ENCODE data around the gene DLGAP5.

DLGAP5 gene

GRCh38 chr14:55131370-55132137, 59.8 kb downstream of the DLGAP5 start:
- peak in 1 of 2 donors; percentile 49 for DNase-seq (ENCODE audit: low read depth in 2 of 2)
- TF ChIP-seq, protein P1, sequence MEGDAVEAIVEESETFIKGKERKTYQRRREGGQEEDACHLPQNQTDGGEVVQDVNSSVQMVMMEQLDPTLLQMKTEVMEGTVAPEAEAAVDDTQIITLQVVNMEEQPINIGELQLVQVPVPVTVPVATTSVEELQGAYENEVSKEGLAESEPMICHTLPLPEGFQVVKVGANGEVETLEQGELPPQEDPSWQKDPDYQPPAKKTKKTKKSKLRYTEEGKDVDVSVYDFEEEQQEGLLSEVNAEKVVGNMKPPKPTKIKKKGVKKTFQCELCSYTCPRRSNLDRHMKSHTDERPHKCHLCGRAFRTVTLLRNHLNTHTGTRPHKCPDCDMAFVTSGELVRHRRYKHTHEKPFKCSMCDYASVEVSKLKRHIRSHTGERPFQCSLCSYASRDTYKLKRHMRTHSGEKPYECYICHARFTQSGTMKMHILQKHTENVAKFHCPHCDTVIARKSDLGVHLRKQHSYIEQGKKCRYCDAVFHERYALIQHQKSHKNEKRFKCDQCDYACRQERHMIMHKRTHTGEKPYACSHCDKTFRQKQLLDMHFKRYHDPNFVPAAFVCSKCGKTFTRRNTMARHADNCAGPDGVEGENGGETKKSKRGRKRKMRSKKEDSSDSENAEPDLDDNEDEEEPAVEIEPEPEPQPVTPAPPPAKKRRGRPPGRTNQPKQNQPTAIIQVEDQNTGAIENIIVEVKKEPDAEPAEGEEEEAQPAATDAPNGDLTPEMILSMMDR (IDR thresholded peaks at IDR 0.05; ENCODE audit: low read depth, low read length), result peak; percentile 5
- H3K4me3 ChIP-seq (replicated peaks in 1 of 2; ENCODE audit: low read depth in 2 of 2, low read length in 2 of 2), result peak overlapping the region; percentile 4 to 8

- TF ChIP-seq, protein P1 (IDR thresholded peaks at IDR 0.05; ENCODE audit: low read depth, low read length), result no peak
- peak in 1 of 2 donors; percentile 64 for DNase-seq (ENCODE audit: low read depth in 2 of 2)
- H3K4me3 ChIP-seq (replicated peaks in 1 of 2; ENCODE audit: low read depth in 2 of 2, low read length in 2 of 2), result peak overlapping the region; percentile 73 to 86
Observed at GRCh38 chr14:55130196-55130550, 61.2 kb downstream of the DLGAP5 start.

DNA sequence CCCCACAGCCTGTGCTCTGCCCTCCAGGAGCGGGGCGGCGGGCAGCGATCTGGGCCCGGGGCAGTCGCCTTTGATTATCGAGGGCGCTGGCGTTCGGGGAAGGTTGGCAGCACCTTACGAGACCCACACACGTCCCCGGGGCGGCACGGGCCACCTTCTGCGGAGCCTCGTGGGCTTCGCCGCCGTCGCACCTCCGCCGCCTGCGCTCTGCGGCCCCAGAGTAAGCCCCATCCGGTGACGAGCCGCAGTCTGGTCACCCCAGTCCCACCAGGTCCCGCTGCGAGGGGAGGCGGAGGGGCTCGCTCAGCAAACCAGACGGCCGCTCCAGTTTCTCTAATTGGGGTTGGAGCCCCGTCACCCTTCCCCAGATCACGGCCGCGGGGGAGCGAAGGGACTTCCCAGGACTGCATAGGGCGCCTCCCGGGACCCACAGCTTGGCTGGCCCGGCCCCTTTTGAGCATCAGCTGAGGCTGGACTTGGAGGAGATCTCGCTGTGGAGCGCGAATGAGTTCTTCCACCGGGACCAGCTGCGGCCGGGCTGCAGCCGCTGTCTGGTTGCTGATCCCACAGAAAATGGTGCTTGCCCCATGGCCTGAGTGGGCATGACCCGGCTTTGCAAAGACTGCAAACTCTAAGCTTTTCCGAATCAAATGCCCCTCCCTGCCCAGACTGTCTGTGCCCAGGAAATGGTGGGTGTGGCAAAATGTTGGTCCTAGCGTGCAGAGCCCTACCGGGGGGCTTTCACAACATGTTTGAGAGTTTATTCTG, 61.8 kb downstream of the DLGAP5 start:
- DNase-seq (ENCODE audit: low read depth in 2 of 2), result peak; percentile 73 to 82
- H3K4me3 ChIP-seq (replicated peaks in 1 of 2; ENCODE audit: low read depth in 2 of 2, low read length in 2 of 2), result peak overlapping the region; percentile 73 to 86
- TF ChIP-seq, protein P1 (IDR thresholded peaks at IDR 0.05; ENCODE audit: low read depth, low read length), result no peak

DNA sequence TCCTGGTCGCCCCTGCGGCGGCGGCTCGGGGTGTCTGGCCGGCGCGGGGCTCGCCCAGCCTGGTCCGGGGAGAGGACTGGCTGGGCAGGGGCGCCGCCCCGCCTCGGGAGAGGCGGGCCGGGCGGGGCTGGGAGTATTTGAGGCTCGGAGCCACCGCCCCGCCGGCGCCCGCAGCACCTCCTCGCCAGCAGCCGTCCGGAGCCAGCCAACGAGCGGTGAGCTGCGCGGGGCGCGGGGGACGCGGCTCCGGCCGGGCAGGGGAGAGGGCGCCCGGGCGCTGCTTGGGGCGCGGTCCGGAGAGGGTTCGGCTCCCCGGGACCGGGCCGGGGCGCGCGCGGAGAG, 62.3 kb downstream of the DLGAP5 start, which contains the start of gene LGALS3:
LGALS3 (plus strand) TSS at position 167 of the 342 bp plus-strand sequence. CDS start 8,122 bp downstream, outside the sequence.
- TF ChIP-seq, protein P1 (IDR thresholded peaks at IDR 0.05; ENCODE audit: low read depth, low read length), result no peak
- DNase-seq (ENCODE audit: low read depth in 2 of 2), result peak; percentile 45 to 84

GRCh38 chr14:55128386-55129085, 62.8 kb downstream of the DLGAP5 start:
- TF ChIP-seq, protein P1 (IDR thresholded peaks at IDR 0.05; ENCODE audit: low read depth, low read length), result no peak
- no peak for DNase-seq (ENCODE audit: low read depth in 2 of 2)
- H3K4me3 ChIP-seq (replicated peaks in 1 of 2; ENCODE audit: low read depth in 2 of 2, low read length in 2 of 2), result peak overlapping the region; percentile 32 to 86

More for the DNA sequence above, 62.3 kb downstream of the DLGAP5 start, which contains the start of gene LGALS3:
- H3K4me3 ChIP-seq (replicated peaks in 1 of 2; ENCODE audit: low read depth in 2 of 2, low read length in 2 of 2), result peak within 1 kb of the TSS; percentile 73 to 86

- DNase-seq (ENCODE audit: low read depth in 2 of 2), result peak; percentile 38 to 82
- TF ChIP-seq, protein P1 (IDR thresholded peaks at IDR 0.05; ENCODE audit: low read depth, low read length), result no peak
- no peak overlapping the region for H3K4me3 ChIP-seq (replicated peaks in 1 of 2; ENCODE audit: low read depth in 2 of 2, low read length in 2 of 2)
Observed at GRCh38 chr14:55127460-55127951, 63.9 kb downstream of the DLGAP5 start.
